NK-92 (cell line): ENCODE measurements around the gene PREB.
"Not testable (repeated sequence)": the region's sequence is repeated elsewhere in the genome, so short reads cannot be mapped to it uniquely, and the experiment has no call there.

Source experiments
- DNase-seq: peaks from one replicate; lab custom pipeline; 2025; ENCODE audit not compliant: unreplicated experiment; lab: John Stamatoyannopoulos, UW

The PREB gene, protein sequence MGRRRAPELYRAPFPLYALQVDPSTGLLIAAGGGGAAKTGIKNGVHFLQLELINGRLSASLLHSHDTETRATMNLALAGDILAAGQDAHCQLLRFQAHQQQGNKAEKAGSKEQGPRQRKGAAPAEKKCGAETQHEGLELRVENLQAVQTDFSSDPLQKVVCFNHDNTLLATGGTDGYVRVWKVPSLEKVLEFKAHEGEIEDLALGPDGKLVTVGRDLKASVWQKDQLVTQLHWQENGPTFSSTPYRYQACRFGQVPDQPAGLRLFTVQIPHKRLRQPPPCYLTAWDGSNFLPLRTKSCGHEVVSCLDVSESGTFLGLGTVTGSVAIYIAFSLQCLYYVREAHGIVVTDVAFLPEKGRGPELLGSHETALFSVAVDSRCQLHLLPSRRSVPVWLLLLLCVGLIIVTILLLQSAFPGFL

DNA sequence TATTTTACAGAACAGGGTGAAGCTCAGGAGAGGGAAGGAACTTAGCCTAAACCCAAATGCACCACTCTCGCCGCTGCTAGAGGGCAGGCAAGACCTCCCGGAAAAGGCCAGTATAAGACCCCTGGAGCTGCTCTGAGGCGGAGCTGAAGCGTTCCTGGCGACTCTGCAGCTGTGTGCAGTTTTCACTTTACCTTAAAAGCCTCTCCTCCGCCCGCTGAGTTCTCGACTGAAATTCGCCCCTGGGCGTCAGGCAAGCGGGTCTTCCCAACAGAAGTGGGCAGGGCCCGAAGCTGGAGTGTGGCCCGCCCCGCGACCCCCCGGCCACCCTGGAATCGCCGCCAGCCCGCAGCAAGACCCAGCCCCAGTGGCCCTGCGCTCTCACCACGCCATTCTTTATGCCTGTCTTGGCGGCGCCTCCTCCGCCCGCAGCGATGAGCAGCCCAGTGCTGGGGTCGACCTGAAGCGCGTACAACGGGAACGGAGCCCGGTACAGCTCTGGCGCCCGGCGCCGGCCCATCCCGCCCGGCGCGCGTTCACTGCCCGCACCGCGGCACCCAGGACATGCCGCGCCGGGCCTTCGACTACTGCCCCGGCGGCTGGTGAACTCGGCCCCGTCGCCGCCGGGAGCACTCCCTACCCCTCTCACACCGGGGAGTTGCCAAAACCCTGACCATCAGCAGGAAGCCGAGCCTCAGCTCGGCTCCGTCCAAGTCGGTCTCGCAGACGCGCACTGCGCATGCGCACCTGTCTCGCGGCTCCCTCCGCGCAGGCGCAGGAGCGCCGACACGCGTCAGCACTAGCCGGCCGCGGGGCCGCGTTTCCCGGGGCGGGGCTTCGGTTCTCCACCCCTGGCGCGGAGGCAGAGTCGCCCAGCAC is at the start of gene PREB:
PREB (minus strand) TSS at position 732 of the 876 bp plus-strand sequence; CDS start at position 517, 215 bp downstream.
- peak; percentile 76 for DNase-seq

DNA sequence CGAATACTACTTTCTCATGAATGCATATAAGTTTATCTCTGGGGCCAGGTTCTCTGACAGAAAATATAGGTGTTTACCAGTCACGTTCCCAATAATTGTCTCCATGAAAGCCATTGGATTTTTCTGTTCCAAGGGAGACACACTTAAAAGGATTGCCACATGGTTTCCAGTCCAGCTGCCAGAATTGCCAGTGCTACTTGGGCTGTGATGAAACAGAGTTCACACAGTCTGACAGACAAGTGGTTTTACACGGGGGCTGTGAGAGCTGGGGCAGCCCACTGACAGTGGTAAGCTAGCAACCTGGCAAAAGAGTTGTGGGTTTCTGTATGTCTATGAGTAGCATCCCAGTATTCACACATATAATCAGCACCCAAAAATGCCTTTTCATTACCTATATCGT is 49.7 kb upstream of the PREB start:
- no peak for DNase-seq

DNA sequence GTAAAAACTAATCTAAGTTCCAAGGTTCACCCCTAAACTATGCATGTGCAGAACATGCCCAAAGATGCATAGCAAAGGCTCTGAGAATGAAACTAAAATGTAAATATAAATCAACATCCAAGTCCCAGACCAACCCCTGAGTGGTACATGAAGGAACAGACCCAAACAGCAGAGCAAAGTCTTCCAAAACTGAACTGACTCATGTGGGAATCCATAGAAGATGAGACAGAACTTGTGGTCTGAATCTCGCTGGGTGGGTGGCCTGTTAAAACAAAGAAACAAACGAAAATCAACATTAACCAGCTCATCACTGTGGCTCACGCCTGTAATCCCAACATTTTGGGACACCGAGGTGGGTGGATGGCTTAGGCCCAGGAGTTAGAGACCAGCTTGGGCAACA is 47.9 kb upstream of the PREB start:
- DNase-seq = no peak

DNA sequence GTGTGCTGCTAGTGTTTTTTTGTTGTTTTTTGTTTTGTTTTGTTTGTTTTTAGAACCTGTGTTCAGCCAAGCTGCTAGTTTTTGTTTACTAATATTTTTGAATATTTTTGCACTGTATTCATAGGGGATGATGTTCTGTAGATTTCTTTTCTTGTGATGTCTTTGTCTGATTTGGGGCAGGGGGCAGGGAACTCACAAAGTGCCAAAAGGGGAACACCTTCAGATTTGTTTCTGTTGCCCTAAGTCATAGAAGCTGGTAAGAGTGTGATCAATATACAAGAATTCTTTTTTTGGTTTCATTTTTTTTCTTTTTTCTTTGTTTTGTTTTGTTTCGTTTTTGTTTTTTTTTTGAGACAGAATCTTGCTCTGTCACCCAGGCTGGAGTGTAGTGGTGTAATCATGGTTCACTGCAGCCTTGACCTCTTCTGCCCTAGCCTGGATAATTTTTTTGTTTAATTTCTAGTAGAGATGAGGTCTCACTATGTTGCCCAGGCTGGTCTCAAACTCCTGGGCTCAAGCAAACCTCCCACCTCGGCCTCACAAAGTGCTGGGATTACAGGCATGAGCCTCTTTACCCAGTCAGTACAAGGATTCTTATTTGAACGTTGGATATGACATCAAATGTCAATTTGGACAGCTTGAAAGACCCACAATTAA is 45.0 kb upstream of the PREB start:
- DNase-seq = no peak

DNA sequence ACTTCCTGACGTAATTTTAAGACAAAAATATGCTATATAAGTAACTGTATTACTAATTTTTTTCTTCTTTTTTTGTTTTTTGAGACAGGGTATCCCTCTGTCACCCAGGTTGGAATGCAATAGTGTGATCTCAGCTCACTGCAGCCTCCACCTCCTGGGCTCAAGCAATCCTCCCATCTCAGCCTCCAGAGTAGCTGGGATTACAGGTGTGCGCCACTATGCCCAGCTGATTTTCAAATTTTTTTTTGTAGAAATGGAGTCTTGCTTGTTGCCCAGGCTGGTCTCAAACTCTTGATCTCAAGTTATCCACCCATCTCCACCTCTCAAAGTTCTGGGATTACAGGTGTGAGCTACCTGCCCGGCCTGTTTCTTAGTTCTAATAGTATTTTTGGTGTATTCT is 44.0 kb upstream of the PREB start:
- DNase-seq = no peak

DNA sequence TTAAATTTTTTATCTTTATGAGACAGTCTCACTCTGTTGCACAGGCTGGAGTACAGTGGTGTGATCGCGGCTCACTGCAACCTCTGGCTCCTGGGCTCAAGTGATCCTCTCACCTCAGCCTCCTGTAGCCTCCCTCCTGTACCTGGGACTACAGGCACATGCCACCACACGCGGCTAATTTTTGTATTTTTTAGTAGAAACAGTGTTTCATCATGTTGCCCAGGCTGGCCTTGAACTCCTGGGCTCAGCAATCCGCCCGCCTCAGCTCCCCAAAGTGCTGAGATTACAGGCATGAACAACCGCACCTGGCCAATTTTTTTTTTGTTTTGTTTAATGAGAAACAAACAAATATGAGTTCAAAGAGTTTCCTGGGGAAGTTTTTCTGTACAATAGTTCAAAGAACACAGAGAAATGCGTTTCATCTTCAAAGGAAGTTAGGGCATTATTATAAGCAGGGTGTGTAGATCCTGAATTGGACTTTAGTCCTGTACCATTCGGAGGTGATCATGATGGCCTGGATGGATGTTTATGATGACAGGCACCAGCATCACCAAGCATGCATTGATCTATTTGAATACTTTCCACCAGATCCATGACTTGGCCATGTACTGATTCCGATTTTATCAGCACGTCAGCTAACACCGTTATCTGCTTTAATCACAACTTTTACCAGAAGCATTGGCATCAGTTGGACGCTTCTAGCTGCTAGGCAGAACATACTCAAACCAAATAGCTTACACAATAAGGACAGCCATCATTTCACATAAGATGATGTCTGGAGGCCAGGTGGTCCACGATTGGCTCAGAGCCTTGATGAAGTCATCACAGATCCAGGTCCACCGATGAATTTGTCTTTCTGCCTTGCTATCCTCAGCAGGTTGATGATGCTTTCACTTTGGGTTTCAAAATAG is 43.3 kb upstream of the PREB start:
- no peak for DNase-seq

DNA sequence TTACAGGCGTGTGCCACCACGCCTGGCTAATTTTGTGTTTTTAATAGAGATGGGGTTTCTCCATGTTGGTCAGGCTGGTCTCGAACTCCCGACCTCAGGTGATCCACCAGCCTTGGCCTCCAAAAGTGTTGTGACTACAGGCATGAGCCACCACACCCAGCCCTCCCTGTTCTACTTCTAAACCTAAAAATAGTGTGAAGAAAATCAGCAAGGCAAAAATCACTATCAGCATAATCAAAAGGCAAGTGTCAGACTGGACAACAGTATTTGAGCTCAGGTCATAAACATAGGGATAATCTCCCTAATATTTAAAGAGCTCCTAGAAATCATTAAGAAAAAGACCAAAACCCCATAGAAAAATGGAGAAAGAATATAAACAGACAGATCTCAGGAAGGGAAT is 41.3 kb upstream of the PREB start:
- DNase-seq = not testable (repeated sequence)

DNA sequence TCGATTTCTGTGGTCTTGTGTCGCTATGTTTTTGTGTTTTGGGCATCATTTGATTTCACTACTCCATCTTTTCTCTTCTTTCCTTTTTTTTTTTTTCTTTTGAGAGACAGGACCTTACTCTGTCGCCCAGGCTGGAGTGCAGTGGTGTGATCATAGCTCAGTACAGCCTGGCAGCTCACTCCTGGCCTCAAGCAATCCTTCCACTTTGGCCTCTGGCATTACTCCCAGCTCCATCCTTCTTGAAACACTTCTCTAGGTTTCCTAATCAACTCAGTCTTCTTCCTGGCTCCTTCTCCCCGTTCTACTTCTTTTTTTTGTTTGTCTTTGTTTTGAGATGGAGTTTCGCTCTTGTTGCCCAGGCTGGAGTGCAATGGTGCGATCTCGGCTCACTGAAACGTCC is 40.9 kb upstream of the PREB start:
- DNase-seq = no peak

DNA sequence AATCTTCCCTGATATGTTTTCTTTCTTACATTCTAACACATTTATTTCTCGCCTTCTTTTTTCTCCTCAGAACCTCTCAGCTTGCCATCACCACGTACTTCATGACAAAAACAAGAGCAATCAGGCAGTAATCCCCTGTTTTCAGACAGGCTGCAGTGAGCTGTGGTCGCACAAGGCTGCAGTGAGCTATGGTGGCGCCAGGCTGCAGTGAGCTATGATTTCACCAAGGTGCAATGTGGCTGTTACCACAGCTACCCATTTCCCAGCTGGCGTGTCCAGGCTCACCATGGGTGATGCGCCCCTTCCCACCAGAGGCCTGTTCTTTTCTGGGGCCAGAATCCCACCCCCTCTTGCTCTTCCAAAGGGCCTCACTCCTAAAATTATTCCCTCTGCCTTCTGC is 40.2 kb upstream of the PREB start:
- no peak for DNase-seq

DNA sequence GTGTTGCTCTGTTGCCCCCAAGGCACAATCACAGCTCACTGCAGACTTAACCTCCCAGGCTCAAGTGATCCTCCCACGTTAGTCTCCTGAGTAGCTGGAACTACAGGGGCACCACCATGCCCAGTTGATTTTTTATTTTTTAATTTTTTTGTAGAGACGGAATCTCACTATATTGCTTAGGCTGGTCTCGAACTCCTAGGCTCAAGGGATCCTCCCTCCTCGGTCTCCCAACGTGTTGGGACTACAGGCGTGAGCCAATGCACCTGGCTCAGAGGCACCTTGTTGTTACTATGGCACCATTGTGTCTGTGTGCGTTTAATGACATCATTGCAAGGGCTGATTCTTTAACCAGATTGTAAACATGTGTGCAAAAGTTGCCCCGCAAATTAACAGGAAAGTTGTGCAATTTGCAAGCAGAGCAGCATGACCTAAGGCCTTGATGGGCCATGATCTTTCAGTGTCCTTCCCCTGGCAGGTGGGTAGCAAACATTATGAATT is 37.0 kb upstream of the PREB start:
- DNase-seq = no peak

DNA sequence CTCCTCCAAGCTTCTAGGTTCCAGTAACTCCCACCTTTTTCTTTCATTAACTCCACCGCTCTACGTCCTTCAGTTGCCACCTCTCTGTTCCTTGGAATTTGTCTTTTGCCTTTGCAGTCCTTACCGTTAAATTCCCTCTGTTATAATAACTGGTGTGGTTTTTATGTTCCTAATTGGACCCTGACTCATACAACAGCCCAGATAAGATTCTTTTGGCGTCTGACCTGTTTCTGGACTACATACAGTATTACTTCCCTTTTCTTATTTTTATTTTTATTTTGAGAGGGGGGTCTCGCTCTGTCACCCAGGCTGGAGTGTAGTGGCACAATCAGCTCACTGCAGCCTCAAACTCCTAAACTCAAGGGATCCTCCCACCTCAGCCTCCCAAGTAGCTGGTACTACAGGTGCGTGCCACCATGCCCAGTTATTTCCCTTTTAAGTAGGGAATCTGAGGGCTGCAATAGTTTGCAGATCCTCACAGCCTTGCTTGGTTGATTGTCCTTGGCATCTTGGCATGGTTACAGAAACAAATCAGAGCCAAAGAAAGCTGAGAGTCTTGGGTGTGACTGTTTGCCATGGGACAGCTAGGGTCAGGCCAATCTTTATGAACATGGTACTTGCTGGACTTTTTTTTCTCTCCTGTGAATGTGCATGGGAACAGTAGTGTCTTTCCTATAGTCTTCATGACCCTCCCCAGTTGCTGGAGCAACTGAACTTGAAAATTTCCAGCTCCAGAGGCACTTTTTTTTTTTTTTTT is 36.3 kb upstream of the PREB start:
- no peak for DNase-seq

DNA sequence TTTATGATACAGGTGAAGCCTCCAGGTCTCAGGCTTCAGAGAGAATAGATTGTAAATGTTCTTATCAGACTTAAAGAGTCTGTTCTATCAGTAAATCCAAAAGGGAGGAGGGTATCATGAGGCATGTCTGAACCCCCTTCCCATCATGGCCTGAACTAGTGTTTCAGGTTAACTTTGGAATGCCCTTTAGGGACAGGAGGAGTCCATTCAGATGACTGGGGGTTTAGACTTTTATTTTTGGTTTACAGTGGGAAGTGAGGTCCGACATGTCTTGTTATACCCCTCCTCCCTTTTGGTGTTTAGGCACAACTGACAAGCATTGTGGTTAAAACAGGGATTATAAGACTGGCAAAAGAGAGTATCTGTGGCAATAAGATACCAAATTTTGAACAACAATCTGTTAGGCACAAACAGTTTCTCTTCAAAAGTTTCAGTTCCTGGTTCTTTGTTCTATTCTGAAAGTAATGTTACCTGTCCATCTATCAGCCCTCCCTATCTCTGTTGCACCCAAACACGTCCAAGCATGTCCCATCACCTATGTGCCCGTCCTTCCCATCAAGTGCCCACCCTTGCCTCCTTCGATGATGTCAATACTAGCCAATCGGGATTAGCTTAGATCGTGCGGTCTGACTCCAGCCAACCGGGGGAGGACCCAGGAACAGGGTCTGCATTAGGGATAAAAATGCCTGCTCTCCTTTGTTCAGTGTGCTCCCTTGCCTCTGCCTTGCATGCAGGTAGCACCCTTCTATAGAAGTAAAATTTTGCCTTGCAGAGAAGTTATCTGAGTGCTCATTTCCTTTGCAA is 30.7 kb upstream of the PREB start:
- no peak for DNase-seq

DNA sequence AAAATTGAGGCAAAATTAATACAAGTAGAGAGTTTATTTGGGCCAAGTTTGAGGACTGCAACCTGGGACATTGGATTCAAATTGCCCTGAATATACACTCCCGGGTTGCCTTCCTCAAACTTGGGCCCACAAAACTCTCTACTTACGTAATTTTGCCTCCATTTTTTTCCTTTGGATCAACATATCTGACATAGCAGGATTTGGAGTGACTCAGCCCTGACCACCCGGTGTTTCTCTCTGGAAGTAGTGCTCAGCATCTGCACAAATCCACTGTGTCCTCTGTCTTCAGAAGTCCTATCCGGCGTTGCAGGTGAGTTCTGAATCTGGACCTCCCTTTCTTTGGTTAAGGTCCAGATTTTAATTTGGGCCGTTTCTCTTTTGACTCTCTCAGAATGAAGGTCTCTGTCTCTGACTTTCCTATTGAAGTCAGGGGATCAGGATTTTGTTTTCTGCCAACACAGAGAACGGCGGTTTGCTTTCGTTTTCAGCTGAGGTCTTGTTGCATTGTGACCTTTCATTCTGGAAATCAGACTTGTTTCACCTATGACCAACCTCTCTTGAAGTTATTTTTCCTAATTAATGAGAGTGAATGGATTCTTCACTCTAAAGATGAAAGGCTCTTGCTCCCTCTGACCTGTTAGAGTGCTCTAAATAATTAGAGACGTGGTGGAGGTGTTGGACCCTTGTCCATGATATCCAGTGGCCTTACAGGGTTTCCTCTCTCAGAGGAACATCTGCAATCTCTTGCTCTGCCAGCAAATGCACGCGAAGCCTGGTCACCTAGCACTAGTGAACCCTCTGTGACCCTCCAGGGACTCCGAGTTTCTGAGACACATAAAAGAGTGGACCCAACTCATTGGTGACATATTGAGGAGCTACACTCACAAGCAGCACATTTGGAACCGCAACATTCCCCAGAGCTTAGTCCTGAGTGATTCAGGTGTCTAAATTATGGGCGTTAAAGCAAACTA is 28.0 kb upstream of the PREB start:
- DNase-seq = no peak

DNA sequence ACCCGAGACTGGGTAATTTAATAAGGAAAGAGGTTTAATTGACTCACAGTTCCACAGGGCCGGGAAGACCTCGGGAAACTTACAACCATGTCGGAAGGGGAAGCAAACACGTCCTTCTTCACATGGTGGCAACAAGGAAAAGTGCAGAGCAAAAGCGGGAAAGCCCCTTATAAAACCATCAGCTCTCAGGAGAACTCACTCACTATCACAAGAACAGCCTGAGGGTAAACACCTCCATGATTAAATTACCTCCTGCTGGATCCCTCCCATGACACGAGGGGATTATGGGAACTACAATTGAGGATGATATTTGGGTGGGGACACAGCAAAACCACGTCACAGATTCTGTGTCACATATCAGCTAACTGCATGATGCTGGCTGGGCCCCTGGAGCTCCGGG is 25.8 kb upstream of the PREB start:
- DNase-seq = no peak

DNA sequence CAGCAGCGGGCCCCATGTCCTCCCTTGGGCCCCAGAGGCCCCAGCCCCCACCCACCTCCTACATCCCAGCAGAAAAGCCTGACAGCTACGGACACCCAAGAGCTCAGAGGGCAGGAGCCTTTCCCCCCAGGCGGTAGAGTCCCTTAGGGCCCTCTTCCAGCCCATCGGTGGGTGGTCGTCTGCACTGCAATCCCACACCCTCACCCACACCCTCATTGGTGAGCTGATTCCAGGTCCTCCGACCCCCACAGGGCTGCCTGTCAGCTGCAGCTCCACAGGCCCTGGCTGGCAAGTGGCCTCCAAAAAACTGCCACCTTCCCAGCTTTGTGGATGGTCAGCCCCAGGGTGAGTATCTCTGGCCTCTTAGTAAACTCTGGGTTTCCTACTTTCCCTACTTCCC is 24.8 kb upstream of the PREB start:
- DNase-seq = no peak

DNA sequence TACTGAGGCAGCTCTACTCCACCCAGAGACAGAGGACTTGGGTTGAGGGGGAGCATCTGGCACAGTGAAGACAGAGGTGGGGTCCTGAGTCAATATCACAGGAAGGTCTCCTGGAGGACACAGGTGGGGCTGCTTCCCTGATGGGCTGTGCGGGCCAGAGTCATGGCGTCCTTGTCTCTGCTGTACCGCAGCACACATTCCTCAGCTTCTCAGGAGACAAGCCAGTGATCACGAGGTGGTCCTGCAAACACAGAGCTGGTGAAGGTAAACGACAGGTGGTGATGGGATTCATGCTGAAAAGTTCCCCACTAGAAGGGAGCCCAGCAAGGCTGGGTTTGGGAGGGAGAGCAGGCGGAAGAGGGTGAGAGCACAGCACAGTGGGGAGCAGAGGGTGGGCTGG is 24.0 kb upstream of the PREB start:
- DNase-seq = no peak

DNA sequence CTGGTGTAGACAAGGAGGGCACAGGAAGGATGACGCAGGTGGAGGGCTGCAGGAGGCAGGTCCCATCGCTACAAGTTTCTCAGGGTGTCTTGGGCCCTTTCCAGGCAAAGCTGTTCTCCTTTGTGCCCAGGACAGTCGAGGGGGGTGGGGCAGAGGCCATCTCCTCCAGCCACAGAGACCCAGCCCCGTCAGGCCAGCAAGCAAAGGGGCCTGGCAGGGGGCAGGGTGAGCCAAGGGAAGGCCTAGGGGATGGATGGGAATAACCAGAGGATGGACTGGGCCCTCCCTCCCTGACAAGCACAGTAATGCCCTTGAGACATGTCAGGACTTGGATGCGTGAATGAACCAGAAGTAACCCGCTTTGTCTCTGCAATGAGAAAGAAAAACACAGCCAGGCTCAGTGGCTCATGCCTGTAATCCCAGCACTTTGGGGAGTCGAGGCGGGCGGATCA is 20.7 kb upstream of the PREB start:
- no peak for DNase-seq

DNA sequence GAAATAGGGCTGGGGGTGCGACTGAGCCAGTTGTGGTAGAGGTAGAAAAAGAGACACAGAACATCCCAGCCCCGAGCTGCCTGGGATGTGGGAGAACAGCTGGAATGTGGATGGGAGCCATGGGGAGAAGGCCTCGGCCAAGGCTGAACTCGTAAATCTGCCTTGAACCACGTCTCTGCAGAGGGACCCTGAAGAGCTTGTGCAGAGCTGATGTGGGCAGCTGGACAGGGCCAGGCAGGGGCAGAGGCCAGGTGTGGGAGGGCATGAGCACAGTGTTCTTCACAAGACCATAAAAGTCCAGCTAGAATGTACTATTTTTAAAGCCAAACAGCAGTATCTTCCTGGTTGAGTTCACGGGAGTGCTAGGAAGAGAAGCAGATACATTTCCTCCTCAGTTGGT is 20.1 kb upstream of the PREB start:
- no peak for DNase-seq
